ENCODE measurements around the gene NOS1AP. TPM values are rescaled to one million over a fixed set of nuclear protein-coding genes. Genes with fewer than 3 reads are reported as not detected.
A peak's percentile ranks its signal among the peaks of the same experiment; 100 is the strongest.

The NOS1AP gene
- total and polyA plus RNA-seq, 12 donors, result 0.37 to 12.0 (median 3.1) TPM

GRCh38 chr1:162279136-162279498, 209.6 kb downstream of the NOS1AP start:
- Histone ChIP-seq H3K4me1 (replicated peaks in 1 of 2) (peaks cover 6% of the 10 kb centered on the region in 2 donors), H3K27ac (no peak overlapping the region), H3K9me3 (replicated peaks in 1 of 3) (no peaks in the 10 kb centered on the region), H3K36me3 (replicated peaks in 1 of 2) (no peaks in the 10 kb centered on the region), H3K27me3 (no peaks in the 10 kb centered on the region), H3K4me3 (no peak overlapping the region)
- intact Hi-C loops (cut with DNase I), result loop anchor here (5.0 to 10.0 kb wide), 3 partner anchors 216 to 487 kb away; partner anchors contain the start of gene UHMK1 (in 1 of the 2)
- TF ChIP-seq POLR2A (IDR thresholded peaks at IDR 0.05) (no peak), CTCF (IDR thresholded peaks at IDR 0.05) (no peak)
- WGBS, 4 donors, result 53 to 78% (median 71%) methylated on average over 2 to 7 of the region's 7 CpGs
- no peak for DNase-seq

GRCh38 chr1:162281426-162281825, 211.9 kb downstream of the NOS1AP start:
- Histone ChIP-seq H3K36me3 (replicated peaks in 1 of 2) (no peaks in the 10 kb centered on the region), H3K4me3 (no peak overlapping the region), H3K4me1 (replicated peaks in 1 of 2) (peaks cover 22 to 24% of the 10 kb centered on the region in 2 donors), H3K27me3 (no peaks in the 10 kb centered on the region), H3K9me3 (replicated peaks in 1 of 3) (no peaks in the 10 kb centered on the region), H3K27ac (no peak overlapping the region)
- DNase-seq, result no peak
- TF ChIP-seq CTCF (IDR thresholded peaks at IDR 0.05) (no peak), POLR2A (IDR thresholded peaks at IDR 0.05) (no peak)
- WGBS, 4 donors, result 88 to 95% (median 92%) methylated on average over 3 of the region's 3 CpGs
- intact Hi-C loops (cut with DNase I), result no loop called here

- no peaks in the 10 kb centered on the region for H3K9me3 ChIP-seq (replicated peaks in 1 of 3)
- 60 to 85% methylated on average over 2 of the region's 2 CpGs; no CpG with 5 or more reads in 2 of the 4 donors for WGBS, 4 donors
- TF ChIP-seq CTCF (IDR thresholded peaks at IDR 0.05) (no peak), POLR2A (IDR thresholded peaks at IDR 0.05) (no peak)
Measured at GRCh38 chr1:162283657-162284056, 214.2 kb downstream of the NOS1AP start.

GRCh38 chr1:162284206-162284955, 214.9 kb downstream of the NOS1AP start:
- peak overlapping the region in 4 of 5 donors; percentile 18 to 74 (median 55) for H3K27ac ChIP-seq
- no peaks in the 10 kb centered on the region for H3K36me3 ChIP-seq (replicated peaks in 1 of 2)
- WGBS, 4 donors, result 43 to 56% (median 50%) methylated on average over 3 of the region's 3 CpGs
- H3K27me3 ChIP-seq, result no peaks in the 10 kb centered on the region
- DNase-seq, result peak in 6 of 7 donors; percentile 46 to 80 (median 64)
- H3K4me3 ChIP-seq, result peak overlapping the region in 1 of 4 donors; percentile 17
- peaks cover 22 to 24% of the 10 kb centered on the region in 2 donors for H3K4me1 ChIP-seq (replicated peaks in 1 of 2)
- no peaks in the 10 kb centered on the region for H3K9me3 ChIP-seq (replicated peaks in 1 of 3)
- intact Hi-C loops (cut with DNase I), result no loop called here
- TF ChIP-seq CTCF (IDR thresholded peaks at IDR 0.05) (no peak), POLR2A (IDR thresholded peaks at IDR 0.05) (peak in 1 of 2 donors; percentile 12)

More at GRCh38 chr1:162283657-162284056, 214.2 kb downstream of the NOS1AP start:
- Histone ChIP-seq H3K36me3 (replicated peaks in 1 of 2) (no peaks in the 10 kb centered on the region), H3K4me1 (replicated peaks in 1 of 2) (peaks cover 22 to 24% of the 10 kb centered on the region in 2 donors), H3K27me3 (no peaks in the 10 kb centered on the region), H3K4me3 (no peak overlapping the region), H3K27ac (peak overlapping the region in 1 of 5 donors; percentile 61)
- intact Hi-C loops (cut with DNase I), result no loop called here
- DNase-seq, result peak in 1 of 7 donors; percentile 35
